ENCODE data around the gene TBC1D21.

The TBC1D21 gene

DNA sequence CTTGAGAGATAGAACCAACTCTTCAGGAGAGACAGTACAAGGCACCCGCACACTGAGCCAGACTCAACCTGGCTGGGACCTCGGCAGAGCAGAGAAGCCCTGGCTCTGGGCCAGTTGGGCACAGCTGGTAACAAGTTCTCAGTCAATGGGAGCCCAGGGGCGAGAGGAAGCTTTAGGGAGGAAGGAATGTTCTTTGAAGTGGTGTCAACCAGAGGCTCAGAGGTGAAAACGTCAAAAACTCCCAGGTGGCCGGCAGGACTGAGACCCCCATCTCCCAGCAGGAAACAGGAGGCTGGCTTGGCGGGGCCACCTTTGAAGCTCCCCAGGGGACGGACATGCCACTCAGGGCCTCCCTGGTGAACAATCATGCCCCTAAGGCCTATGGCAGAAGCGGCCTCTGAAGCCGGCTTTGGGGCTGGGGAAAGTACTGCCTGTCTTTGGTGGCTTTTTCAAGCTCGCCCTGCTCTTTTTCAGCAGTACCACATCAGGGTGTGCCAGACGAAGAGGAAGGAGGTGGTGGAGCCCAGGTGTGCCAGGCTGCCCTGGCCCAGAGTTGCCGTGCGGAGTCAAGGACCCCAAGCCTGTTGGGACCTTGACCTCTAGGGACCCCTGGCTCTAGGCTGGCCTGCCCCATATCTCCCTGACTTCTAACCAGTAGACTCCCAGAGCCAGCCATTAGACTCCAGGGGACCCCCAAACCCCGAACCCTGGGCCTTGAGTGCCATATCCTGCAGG is 16.7 kb upstream of the TBC1D21 start:
- Histone ChIP-seq H3K9me3 (replicated peaks in 1 of 11) (no peaks in the 10 kb centered on the region), H3K9ac (no peak overlapping the region), H3K4me3 (no peak overlapping the region), H3K4me2 (peak overlapping the region; percentile 1 to 90 (median 70); a peak in 19 of 22 replicates), H3K36me3 (no peaks in the 10 kb centered on the region), H3K27me3 (no peaks in the 10 kb centered on the region), H3K27ac (no peak overlapping the region), H4K20me1 (peaks cover 0 to 34% (median 3%) of the 10 kb centered on the region in 11 experiments; a peak in 11 of 22 replicates), H3K4me1 (peaks cover 6 to 28% (median 20%) of the 10 kb centered on the region in 10 experiments; a peak in 18 of 20 replicates)
- no peak for TF ChIP-seq Cebpa-rat (IDR thresholded peaks at IDR 0.05)

DNA sequence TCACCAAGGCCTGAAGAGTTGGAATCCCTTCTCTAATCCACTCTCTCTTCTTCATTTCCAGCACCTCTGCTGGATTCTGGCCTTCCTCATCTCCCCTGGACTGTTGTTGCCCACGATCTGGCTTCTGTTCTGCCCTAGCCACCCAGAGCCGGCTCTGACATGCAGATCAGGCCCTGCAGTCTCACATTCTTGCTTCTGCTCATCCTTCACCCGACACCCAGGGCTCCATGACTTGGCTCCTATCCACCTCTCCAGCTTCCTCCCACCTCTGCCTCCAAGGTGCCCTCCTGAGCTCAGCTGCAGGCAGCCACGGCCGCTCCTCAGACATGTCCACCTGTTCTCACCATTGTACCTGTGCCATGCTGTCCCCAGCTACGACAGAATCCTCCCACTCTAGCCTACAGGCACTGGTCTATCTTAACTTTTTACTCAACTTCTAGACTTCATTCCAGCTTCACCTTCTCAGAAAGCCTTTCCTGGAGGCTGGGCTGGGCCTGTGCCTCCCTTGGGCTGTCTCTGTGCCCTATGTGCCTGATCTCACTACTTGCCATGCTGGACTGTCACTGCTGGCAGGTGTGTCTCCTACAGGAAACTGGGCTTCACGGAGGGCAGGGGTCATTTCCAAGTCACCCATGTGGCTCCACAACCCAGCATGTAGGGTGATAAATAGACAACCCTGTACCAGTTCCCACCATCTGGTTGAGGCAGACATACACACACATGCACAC is 16.0 kb upstream of the TBC1D21 start:
- Histone ChIP-seq H4K20me1 (peaks cover 0 to 30% (median 3%) of the 10 kb centered on the region in 11 experiments; a peak in 11 of 22 replicates), H3K4me3 (0 out of 20 replicates have a peak overlapping the region, but pooled peaks of 1 of the 10 experiments have one; percentile 11), H3K9ac (no peak overlapping the region), H3K27me3 (no peaks in the 10 kb centered on the region), H3K4me2 (peak overlapping the region; percentile 1 to 90 (median 70); a peak in 19 of 22 replicates), H3K36me3 (no peaks in the 10 kb centered on the region), H3K4me1 (peaks cover 6 to 30% (median 23%) of the 10 kb centered on the region in 10 experiments; a peak in 18 of 20 replicates), H3K9me3 (replicated peaks in 1 of 11) (no peaks in the 10 kb centered on the region), H3K27ac (no peak overlapping the region)
- no peak for TF ChIP-seq Cebpa-rat (IDR thresholded peaks at IDR 0.05)

DNA sequence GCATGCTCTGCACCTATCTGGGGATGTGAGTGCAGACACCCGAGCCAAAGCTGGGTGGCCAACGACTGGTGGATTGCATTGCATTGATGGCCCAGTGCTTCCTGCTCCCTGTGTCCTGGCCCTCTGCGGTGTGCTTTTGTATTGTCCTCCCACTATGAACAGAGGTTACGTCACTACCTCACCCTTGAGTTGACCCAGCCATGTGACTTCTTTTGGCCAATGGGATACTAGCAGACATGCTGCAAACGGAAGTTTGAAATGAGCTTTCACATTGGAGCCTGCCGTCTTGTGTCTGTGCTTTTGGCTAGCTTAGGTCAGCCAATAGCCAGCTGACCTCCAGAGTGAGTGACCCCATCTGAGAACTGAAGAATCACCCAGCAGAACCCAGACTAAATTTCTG is 15.3 kb upstream of the TBC1D21 start:
- H3K9ac ChIP-seq, result no peak overlapping the region
- H3K36me3 ChIP-seq, result no peaks in the 10 kb centered on the region
- no peak for TF ChIP-seq Cebpa-rat (IDR thresholded peaks at IDR 0.05)
- H3K4me1 ChIP-seq, result peaks cover 6 to 30% (median 23%) of the 10 kb centered on the region in 10 experiments; a peak in 18 of 20 replicates
- peak overlapping the region in 7 of 11 experiments; percentile 63 to 90 (median 76); a peak in 12 of 22 replicates for H3K4me2 ChIP-seq
- no peak overlapping the region for H3K4me3 ChIP-seq
- no peak overlapping the region for H3K27ac ChIP-seq
- H3K27me3 ChIP-seq, result no peaks in the 10 kb centered on the region
- no peaks in the 10 kb centered on the region for H3K9me3 ChIP-seq (replicated peaks in 1 of 11)
- peaks cover 0 to 24% (median 3%) of the 10 kb centered on the region in 11 experiments; a peak in 10 of 22 replicates for H4K20me1 ChIP-seq

DNA sequence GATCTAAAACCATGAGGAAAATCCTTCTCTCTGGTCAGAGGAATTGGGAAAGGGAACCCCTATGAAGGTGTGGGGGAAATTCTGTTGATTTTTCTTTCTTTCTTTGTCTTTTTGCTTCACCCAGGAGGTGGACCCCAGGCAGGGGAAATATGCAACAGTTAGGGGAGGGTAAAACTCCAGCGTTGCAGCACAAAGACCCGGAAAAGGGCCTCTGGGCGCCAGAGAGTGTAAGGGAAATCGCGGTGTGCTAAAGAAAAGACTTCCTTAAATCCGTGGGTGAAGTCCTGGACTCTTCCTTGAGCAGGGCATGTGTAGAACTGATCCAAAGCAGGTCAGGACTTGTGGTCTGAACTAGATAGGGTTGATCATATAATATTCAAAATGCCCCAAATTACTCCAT is 11.1 kb upstream of the TBC1D21 start:
- Histone ChIP-seq H3K9ac (no peak overlapping the region), H3K36me3 (no peaks in the 10 kb centered on the region), H3K27ac (no peak overlapping the region), H3K4me1 (peaks cover 0 to 33% (median 26%) of the 10 kb centered on the region in 10 experiments; a peak in 15 of 20 replicates), H3K4me2 (peak overlapping the region in 2 of 11 experiments; percentile 6 to 11; a peak in 1 of 22 replicates), H4K20me1 (no peaks in the 10 kb centered on the region; a peak in 1 of 22 replicates), H3K4me3 (no peak overlapping the region), H3K9me3 (replicated peaks in 1 of 11) (no peaks in the 10 kb centered on the region; a peak in 3 of 22 replicates), H3K27me3 (no peaks in the 10 kb centered on the region)
- TF ChIP-seq Cebpa-rat (IDR thresholded peaks at IDR 0.05), result no peak

DNA sequence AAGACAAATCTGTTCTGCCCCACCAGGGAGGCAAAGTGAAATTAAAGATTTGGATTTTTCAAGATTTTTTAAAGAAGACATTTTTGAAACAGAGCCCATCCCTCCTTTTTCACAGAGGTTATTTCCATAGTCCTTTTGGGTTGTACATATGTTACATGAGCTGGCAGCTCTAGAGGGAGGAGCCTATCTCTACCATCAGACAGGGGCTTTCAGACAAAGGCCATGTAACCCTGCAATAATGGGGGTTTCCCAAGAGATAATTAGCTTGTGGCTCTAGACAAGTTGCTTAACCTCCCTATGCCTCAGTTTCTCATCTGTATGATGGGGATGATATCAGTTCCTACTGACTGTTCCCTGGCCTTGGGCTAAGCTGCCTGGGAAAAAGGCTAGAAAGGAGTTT is 8.0 kb upstream of the TBC1D21 start:
- Histone ChIP-seq H4K20me1 (no peaks in the 10 kb centered on the region; a peak in 1 of 22 replicates), H3K4me1 (peaks cover 0 to 29% (median 20%) of the 10 kb centered on the region in 10 experiments; a peak in 14 of 20 replicates), H3K9ac (no peak overlapping the region), H3K36me3 (no peaks in the 10 kb centered on the region), H3K9me3 (replicated peaks in 1 of 11) (no peaks in the 10 kb centered on the region; a peak in 3 of 22 replicates), H3K4me2 (peak overlapping the region in 8 of 11 experiments; percentile 22 to 78 (median 48); a peak in 11 of 22 replicates), H3K27me3 (no peaks in the 10 kb centered on the region), H3K27ac (no peak overlapping the region), H3K4me3 (no peak overlapping the region)
- no peak for TF ChIP-seq Cebpa-rat (IDR thresholded peaks at IDR 0.05)

DNA sequence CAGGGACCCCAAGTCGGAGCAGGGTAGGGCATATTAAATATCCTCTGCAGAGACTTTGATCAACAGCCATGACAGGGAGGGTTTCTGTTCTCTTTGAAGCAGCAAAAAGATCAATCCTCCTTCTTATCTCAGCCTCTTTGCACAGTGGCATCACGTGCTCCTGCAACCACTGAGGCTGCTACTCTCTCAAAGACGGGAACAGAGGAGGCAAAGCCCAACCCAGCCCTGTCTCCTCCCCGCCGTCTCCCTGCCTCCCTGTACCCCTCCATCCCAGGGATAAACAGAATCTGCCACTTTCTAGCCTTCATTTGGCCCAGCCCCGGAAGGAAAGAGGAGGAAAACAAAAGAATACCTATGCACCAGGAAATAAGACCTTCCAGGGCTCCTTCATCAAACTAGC is 7.5 kb upstream of the TBC1D21 start:
- Histone ChIP-seq H3K27ac (no peak overlapping the region), H3K9ac (no peak overlapping the region), H3K4me3 (no peak overlapping the region), H3K4me1 (peaks cover 0 to 33% (median 20%) of the 10 kb centered on the region in 10 experiments; a peak in 14 of 20 replicates), H3K9me3 (replicated peaks in 1 of 11) (no peaks in the 10 kb centered on the region; a peak in 3 of 22 replicates), H3K36me3 (no peaks in the 10 kb centered on the region), H3K27me3 (no peaks in the 10 kb centered on the region), H4K20me1 (no peaks in the 10 kb centered on the region; a peak in 1 of 22 replicates), H3K4me2 (peak overlapping the region in 8 of 11 experiments; percentile 22 to 78 (median 48); a peak in 15 of 22 replicates)
- TF ChIP-seq Cebpa-rat (IDR thresholded peaks at IDR 0.05), result no peak

DNA sequence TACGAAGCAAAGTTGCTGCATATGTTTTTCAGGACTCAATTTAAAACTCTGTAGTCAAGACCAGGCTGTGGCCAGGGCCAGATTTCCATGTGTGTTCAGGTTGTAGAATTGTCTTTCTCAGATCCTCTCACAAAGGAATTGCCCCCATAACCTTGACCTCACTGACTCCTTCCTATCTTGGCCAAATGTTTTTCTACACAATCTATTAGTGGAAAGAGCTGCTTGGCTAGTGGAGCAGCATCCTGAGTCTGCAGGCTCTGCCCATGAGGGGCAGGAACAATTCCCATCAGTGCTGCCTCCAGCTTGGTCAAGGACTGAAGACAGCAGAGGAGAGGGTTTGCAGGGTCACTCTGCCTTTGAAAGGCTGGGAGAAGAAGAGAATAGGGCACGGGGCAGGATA is 6.9 kb upstream of the TBC1D21 start:
- Histone ChIP-seq H3K9ac (no peak overlapping the region), H3K27me3 (no peaks in the 10 kb centered on the region), H3K4me2 (peak overlapping the region in 8 of 11 experiments; percentile 22 to 78 (median 48); a peak in 14 of 22 replicates), H4K20me1 (no peaks in the 10 kb centered on the region; a peak in 1 of 22 replicates), H3K9me3 (replicated peaks in 1 of 11) (no peaks in the 10 kb centered on the region; a peak in 3 of 22 replicates), H3K4me3 (no peak overlapping the region), H3K27ac (no peak overlapping the region), H3K4me1 (peaks cover 0 to 38% (median 20%) of the 10 kb centered on the region in 10 experiments; a peak in 14 of 20 replicates), H3K36me3 (no peaks in the 10 kb centered on the region)
- TF ChIP-seq Cebpa-rat (IDR thresholded peaks at IDR 0.05), result no peak

DNA sequence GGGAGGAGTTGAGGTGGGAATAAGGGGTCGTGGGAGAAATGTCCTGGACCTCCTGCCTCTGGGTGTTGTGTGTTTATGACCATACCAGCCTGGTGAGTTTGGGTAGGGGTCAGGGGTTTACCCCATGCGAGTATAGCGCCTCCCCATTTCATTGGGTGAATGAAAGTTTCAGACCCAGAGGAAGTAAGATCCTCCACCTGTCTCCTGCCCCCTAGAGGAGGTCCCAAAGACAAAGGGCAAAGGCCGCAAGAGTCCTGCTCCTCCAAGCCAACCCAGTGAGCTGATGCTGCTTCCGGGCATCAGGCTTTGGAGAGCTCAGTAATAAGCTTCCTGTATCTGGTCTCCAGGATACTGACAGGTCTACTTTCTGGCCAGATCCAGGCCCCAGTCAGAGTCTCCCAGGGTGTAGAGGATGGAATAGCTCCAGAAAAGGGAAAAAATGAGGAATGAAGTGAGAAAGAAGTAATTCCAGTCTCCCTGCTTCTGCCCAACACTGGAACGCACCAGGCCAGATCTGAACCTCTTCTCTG is 6.4 kb upstream of the TBC1D21 start:
- H3K4me2 ChIP-seq, result peak overlapping the region in 6 of 11 experiments; percentile 22 to 78 (median 53); a peak in 10 of 22 replicates
- no peak overlapping the region for H3K4me3 ChIP-seq
- no peak overlapping the region for H3K27ac ChIP-seq
- H3K27me3 ChIP-seq, result no peaks in the 10 kb centered on the region
- H3K4me1 ChIP-seq, result peaks cover 0 to 38% (median 20%) of the 10 kb centered on the region in 10 experiments; a peak in 14 of 20 replicates
- H3K9me3 ChIP-seq (replicated peaks in 1 of 11), result no peaks in the 10 kb centered on the region; a peak in 3 of 22 replicates
- TF ChIP-seq Cebpa-rat (IDR thresholded peaks at IDR 0.05), result no peak
- no peaks in the 10 kb centered on the region for H3K36me3 ChIP-seq
- H4K20me1 ChIP-seq, result no peaks in the 10 kb centered on the region; a peak in 1 of 22 replicates
- no peak overlapping the region for H3K9ac ChIP-seq
